ENCODE data around the gene THSD4.

The THSD4 gene

DNA sequence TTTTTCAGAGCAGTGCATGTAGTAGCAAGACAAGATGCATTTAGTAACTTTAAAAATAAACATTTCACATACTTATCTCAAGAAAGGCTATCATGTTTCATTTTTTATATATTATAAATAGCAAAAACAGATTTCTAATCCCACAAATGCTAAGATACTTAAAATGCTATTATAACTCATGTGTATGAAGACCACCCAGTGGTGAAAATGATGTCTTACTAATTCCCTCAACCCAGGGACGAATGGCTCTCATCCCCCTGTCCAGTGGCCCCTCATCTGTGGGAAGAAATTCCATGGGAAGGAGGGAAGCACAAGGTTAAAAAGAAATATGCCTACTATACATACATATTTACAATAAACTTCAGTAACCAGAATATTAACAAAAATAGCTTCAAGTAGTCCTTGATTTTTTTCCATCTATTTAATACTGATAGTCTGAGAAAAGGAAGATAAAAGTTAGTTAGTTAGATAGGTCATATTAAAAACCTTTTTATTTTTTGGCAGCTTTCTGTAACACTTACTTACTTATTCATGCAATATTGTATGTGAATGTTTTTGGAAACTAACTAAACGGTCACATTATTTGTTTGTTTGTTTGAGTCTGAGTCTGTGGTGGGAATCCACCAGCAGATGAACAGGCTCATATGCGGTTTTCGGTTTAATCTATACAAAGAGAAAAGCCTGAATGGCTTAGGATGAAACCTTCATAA lies 709.9 kb downstream of the THSD4 start:
- TF ChIP-seq, protein P1, sequence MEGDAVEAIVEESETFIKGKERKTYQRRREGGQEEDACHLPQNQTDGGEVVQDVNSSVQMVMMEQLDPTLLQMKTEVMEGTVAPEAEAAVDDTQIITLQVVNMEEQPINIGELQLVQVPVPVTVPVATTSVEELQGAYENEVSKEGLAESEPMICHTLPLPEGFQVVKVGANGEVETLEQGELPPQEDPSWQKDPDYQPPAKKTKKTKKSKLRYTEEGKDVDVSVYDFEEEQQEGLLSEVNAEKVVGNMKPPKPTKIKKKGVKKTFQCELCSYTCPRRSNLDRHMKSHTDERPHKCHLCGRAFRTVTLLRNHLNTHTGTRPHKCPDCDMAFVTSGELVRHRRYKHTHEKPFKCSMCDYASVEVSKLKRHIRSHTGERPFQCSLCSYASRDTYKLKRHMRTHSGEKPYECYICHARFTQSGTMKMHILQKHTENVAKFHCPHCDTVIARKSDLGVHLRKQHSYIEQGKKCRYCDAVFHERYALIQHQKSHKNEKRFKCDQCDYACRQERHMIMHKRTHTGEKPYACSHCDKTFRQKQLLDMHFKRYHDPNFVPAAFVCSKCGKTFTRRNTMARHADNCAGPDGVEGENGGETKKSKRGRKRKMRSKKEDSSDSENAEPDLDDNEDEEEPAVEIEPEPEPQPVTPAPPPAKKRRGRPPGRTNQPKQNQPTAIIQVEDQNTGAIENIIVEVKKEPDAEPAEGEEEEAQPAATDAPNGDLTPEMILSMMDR (IDR thresholded peaks at IDR 0.05): no peak

DNA sequence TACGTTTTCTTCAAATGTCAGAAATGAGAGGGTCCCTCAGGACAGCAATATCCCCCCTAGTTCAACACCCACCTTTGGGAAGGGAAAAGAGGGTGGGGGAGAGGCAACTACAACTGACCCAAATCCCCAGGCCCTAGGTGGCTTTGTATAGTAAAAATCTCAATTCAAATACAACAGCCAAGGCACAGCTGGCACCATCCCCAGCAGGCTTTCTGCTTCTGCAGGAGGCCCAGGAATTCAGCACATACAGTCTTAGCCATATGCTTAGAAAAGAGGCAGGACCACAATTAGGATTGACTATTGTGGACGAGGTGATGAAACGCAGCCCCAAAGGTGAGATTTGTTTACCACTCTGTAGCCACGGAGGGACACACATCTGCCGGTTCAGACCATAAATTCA lies 710.9 kb downstream of the THSD4 start:
- TF ChIP-seq, protein P1 (IDR thresholded peaks at IDR 0.05): no peak

DNA sequence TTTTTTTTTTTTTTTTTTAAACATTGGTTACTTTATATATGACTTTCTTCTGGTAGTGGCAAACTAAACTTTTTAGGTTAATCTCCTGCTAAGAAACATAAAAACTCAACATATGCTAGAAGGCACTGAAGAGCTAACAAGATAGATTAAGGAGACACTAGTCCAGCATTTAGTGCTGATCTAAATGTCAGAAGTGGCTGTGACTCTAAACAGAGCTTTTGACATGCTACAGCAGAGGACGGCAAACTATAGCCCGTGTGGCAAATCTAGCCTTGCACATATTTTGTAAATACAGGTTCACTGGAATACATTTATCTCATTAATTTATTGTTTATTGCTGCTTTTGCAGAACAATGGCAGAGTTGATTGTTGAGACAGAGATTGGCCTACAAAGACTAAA lies 715.7 kb downstream of the THSD4 start:
- TF ChIP-seq, protein P1 (IDR thresholded peaks at IDR 0.05): no peak

All from LNCAP (cell line).